ENCODE results near the gene VAV3.

GRCh38 chr1:107706182-107706581 lies 258.8 kb downstream of the VAV3 start:
- no peak for TF ChIP-seq RAD21 (IDR thresholded peaks at IDR 0.05; ENCODE audit: low read length)
- no peak for TF ChIP-seq CTCF (IDR thresholded peaks at IDR 0.05)
- no peak for TF ChIP-seq CHD2 (IDR thresholded peaks at IDR 0.05; ENCODE audit: low read length, partially characterized antibody)
- no peak for TF ChIP-seq SIN3A (IDR thresholded peaks at IDR 0.05; ENCODE audit: borderline replicate concordance, low read depth, low read length)
- TF ChIP-seq MAX (IDR thresholded peaks at IDR 0.05; ENCODE audit: low read depth) = no peak
- no peak for TF ChIP-seq PBX3 (IDR thresholded peaks at IDR 0.05)
- TF ChIP-seq ZBTB33 (IDR thresholded peaks at IDR 0.05; ENCODE audit: borderline replicate concordance, low read depth) = no peak
- no peak for TF ChIP-seq RFX5 (IDR thresholded peaks at IDR 0.05; ENCODE audit: low read length)
- no peak for TF ChIP-seq SMC3 (IDR thresholded peaks at IDR 0.05; ENCODE audit: low read depth, low read length)
- TF ChIP-seq EP300 (IDR thresholded peaks at IDR 0.05; ENCODE audit: borderline replicate concordance in 1 of 2, low read depth in 1 of 2, low read length in 1 of 2) = no peak
